Stimulated activated CD4-positive, alpha-beta T cell treated with anti-CD3 and anti-CD28 coated beads, Interleukin-4, amount 100 ng/mL, for 48 hours (primary cell): ENCODE data around the gene NOXA1.
"Not testable (repeated sequence)": the region's sequence is repeated elsewhere in the genome, so short reads cannot be mapped to it uniquely, and the experiment has no call there.

Source experiments
- DNase-seq, 2 donors: peaks; one replicate each; pipeline ENCODE4 v3.0.0-alpha.2; 2020; ENCODE audit warnings: low read depth in 2 of 2

Gene NOXA1

DNA sequence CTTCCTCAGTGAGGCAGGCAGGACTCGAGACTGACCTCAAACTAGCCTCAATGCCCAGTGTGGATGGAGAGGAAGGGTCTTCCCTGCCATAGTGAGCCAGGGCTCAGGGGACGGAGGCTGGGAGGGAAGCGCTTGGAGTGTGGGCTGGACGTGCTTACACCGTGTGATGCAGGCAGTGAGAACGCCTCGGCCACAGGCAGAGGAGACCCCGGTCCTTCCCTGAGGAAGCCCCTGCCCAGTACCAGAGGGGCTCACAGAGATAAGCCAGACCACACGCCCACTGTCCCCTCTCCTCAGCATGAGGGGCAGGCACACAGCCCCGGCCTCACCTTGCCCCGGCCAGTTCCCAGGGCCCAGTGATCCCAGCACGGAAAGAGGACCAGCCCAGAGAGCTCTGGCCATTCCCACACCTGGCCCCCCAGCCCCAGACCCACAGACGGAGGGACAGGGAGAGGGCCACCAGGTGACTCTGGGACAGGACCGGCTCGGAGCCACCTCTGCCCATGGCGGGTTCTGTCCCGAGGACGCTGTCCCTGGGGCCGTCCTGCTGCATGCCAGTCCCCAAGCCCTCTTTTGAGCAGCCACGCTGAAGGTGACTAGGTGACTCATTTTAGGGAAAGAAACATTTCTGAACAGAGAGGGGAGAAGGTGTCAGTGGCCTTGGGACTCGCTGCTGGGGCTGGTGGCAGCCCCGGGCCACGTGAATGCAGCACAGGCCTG, 42.0 kb downstream of the NOXA1 start:
- DNase-seq: no peak

DNA sequence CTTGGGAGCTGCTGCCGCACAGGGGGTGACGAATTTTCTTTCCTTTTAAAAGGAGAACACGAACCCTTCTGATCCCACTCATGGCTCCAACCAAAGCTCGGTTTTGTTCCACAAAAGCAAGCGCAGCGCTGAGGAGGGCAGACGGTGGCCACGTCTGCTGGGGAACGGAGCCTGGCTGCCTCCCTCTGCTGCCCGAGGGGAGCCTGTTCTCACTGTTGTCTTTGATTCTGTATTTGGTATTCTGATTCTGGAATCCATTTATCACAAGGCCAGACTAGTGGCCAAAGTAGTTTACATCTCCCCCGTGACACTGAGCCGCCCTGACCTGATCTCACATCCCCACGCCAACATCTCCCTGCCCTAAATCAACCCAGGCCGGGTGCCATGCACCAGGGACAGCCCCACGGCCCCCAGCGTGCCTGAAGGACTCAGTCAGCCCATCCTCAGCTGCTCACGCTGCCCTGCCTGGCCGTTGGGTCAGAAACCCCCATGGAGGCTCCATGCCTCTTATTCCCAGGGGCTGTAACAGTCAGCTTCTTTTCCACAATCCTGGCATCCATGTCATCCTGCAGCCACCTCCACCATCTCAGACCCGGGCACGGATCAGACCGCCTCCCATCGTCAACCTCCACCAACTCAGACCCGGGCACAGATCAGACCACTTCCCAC, 42.7 kb downstream of the NOXA1 start:
- DNase-seq: no peak

DNA sequence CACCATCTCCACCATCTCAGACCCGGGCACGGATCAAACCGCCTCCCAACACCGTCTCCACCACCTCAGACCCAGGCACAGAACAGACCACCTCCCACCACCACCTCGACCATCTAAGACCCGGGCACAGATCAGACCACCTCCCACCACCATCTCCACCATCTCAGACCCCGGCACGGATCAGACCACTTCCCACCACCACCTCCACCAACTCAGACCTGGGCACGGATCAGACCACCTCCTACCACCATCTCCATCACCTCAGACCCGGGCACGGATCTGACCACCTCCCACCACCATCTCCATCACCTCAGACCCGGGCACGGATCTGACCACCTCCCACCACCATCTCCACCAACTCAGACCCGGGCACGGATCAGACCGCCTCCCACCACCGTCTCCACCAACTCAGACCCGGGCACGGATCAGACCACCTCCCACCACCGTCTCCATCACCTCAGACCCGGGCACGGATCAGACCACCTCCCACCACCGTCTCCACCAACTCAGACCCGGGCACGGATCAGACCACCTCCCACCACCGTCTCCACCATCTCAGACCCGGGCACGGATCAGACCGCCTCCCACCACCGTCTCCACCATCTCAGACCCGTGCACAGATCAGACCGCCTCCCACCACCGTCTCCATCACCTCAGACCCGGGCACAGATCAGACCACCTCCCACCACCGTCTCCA, 43.3 kb downstream of the NOXA1 start:
- DNase-seq: not testable (repeated sequence)

DNA sequence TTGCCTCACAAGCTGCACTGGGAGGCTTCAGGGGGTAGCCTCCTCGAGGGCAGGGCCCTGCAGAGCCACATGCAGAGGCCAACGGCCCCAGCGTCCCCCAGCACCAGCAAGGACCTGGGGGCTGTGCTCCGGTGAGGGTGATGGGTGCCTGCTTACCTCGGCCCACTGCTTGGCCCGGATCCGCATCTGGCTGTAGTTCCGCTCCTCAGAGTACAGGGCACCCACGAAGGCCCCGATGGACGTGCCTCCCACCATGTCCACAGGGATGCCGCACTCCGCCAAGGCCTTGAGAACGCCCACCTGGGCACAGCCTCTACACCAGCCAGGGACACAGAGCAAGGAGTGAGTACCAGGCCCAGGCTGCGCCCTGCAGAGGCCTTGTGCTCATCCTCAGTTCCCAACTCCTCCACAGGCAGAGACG, 44.0 kb downstream of the NOXA1 start:
- DNase-seq: no peak

DNA sequence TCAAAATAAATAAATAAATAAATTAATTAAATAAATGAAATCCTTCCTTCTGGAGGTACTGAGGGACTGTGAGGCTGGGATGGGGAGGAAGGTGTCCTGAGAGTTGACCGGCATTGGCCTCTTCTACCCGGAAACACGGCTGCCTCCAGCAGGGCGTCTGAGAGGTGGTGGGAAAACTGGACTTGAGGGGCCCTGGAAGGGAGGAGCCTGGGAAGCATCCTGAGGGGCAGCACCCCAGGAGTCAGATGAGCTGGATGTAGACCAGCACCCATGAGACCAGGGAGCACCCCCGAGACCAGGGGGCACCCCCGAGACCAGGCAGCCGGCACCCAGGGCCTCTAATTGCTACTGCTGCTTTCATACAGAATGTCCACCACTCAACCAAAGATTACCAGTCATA, 44.7 kb downstream of the NOXA1 start:
- DNase-seq: no peak

DNA sequence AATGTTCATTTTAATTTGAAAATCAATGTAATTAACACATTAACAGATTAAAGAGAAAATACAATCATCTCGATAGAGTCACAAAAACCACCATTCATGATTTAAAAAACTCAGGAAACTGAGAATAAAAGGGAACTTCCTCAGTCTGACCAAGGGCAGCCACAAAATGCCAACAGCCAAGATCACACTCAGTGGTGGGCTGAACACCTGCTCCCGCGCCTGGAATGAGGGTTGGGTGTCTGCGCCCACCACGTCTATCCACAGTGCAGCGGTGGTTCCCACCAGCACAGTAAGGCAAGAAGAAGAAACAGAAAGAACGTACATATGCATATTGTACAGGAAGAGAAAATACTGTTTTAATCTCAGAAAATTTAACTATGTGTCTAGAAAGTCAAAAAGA, 47.6 kb downstream of the NOXA1 start:
- no peak for DNase-seq

DNA sequence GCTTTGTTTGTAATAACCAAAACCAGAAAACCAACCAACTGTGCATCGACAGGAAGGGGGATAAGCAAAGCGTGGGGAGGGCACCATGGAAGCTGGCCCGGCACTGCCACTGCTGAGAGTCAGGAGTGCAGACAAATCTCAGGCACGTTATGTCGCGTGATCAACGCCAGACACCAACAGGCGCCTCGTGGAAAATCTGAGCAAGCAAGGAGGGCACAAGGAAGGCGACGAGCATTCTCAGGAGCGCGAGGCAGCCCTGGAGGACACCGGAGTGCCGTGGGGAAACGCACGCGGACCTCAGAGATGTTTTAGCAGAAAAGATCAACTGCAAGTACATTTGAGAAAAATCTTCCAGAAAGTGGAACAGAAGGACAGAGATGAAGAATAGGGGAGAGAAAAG, 51.1 kb downstream of the NOXA1 start:
- no peak for DNase-seq

DNA sequence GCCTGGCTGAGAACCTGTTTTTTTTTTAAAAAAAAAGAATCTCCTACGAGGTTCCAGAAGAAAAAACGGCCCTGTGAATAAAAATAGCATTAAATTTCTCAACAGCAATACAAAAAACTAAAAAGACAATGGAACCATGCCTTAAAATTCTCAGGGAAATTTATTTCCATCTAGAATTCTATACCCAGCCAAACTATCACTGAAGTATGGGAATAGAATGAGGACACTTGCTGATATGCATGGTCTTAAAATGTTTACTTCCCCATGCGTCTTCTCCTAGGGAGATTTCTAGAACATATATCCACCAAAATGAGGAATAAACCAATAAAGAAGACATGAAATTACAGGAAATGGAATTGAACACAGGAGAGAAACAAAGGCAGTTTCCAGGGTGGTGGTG, 52.5 kb downstream of the NOXA1 start:
- DNase-seq: no peak

DNA sequence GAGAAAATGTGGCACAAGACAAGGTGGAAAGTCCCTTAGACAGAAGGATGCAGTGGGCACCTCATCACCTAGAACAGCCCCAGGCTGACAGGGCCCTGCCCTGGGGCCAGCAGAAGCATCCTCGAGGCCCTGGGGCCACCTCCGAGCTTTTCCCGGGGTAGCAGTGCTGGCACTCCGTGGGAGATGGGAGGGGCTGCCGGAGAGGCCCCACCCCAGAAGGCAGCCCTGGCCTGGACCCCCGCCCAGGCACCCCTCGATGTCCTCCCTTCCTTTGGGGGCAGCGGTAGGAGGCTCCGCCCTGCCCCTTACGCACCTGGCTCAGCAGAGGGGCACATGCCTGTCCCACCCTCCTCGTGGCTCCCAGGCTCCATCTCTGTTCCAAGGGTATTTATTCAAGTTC, 53.7 kb downstream of the NOXA1 start:
- no peak for DNase-seq

DNA sequence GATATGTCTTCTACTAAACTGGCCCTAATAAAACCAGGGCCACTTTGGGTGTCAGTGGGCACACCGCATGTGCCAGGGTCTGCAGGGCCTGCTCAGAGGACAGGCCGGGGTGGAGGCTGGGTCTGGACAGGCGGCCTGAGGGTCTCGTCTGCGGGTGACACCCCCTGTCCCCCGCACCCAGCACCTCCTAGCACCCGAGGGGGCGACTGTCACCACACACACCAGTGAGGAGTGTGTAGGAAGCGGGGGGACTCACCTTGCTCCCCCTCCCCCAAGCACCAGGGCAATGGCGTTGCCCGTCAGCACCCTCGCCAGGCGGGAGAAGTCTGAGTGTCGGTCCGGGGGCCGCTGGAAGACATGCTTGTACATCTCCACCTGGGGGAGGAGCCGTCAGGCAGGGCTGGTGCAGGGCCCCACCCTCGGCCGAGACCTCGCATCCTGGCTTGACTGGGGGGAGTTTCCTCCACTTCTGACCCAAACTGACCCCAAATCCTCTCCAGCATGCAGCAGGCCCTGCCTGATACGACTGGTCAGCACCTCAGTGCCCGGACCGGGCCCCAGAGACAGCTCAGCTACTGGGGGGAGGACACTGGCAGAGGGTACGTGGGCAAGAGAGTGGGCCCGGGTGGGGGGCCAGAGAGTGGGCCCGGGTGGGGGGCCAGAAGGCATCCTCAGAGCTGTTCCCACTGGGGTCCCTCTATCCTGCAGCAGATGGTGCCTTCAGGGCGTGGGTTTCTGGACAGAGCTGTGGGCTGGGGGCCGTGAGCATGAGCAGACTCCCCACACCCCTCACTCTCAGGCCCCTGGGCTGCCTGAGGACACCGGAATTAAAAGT, 54.8 kb downstream of the NOXA1 start:
- no peak for DNase-seq

DNA sequence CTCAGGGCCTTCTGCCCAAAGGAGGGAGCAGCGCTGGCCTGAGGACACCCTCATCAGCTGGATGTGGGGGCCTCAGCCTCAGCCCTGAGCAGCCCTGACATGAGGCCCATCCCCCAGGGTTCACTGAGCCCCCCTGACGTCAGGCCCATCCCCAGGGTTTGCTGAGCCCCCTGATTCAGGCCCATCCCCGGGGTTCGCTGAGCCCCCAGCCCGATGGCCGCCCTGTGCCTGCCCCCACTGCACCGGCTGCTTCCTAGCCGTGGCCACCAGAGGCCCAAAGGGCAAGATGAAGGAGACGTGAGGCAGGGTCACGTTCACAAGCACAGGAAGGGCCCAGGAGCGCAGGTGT, 55.4 kb downstream of the NOXA1 start:
- DNase-seq: no peak

DNA sequence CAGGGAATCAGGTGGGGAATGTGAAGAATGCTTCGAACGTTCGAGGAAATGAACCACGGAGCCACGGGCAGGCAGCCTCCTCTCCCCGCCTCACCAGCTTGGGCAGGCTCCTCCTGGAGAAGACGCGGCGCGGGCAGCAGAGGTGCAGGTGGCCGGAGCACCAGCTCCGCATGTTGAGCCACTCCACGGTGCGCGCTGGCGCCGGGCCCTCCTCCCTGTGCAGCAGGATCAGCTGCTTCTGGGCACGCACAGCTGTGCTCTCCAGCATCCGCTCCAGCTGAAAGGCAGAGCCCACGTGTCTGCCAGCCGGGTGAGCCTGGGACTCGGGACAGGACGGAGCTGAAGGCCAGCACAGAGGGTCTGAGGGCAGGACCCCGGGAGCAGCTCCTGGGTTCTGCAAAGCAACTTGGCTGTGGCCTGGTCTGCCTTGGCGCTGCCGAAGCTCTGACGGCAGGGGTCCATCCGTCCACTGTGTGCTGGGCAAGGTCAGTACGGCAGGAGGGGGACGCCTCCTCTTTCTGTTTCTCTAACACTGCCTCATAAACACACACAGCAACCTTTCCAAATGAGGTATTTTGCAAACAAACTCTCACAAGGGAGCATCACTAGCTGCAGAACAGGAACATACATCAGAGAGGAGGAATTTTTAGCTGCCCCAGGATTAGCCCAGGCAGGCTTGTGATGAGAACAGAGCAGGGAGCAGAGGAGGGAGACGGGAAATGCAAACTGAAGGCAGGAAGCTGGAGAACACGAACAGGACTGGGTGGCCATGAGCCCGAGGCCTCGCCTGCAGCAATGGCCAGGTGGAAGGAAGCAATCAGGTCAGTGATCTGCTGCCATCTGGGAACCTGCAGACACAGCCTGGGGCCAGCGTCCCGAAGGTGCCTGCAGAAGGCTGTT, 56.0 kb downstream of the NOXA1 start:
- DNase-seq: no peak

DNA sequence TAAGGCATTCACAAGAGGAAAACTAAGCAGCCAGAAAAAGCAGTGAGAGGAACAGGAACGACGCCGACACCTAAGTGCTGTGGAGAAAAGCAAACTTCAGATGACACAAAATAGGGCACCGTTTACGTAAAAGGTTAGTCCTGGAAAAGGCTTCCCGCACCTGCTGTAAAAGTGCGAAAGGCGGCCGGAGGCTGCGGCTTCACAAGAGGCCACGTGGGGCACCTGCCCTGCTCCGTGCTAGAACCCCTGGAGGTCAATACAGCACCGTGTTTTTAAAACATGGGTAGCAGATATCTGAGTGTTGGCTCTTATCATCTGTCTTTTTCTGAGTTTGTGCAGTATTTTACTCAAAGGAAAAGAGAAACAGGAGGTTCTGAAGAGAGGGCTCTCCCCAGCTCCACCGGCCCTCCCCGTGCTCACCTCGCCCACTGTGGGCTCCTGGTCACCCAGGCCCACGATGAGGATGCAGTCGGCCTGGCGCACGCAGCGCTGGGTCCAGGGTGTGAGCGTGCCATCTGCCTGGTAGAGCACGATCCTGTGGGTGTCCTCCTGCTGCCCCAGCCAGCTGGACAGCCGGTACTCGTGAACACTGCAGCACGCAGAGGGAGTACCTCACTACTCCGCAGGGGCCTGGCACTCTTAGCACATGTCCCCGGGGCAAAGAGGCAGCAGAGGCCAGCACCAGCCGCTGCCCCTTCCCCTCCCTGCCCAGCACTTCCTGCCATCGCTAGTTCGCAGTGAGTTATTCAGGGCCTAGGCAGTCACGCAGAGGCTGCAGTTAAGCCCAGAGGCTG, 56.9 kb downstream of the NOXA1 start:
- no peak for DNase-seq

DNA sequence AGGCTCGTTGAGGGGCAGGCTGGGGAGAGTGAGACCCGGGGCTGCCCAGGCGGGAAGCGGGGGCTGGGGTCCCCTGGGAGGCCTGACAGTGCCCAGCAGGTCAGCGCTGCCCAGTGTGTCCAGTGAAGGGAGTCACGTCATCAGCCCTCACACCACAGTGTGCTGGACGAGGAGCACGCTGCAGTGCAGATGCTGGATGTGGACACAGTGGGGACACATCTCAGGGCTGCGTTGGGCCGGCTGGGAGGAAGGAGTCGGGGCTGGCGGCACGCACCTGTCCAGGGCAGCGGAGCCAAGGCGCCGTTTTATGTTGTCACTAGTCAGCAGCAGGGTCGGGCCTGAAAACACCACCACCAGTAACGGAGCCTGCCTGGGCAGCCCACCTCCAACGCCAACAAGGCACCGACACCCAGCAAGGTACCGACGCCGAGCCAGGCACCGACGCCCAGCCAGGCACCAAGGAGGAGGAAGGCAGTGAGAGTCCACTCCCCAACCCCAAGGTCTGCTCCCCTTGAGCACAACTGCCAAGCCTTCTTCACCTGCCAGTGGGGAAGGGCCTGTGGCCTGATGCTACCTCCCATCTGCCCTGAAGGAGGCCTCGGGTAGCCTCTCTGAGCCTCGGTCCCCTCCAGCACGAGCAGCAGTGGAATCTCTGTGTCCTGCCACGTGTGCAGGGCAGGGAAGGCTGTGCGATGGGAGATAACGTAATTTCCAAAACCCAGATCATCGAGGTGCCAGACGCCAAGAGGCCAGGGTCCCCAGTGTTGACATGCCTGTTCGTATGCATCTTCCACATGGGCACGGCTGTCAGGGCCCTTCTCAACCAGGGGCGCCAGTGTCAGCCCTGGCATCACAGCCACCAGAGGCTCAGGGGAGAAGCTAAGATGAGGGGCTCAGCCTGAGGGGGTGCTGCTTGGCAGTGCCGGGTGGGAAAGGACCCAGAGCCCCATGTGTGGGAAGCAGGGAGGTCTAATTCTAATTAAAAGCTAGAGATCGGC, 57.8 kb downstream of the NOXA1 start:
- no peak for DNase-seq

DNA sequence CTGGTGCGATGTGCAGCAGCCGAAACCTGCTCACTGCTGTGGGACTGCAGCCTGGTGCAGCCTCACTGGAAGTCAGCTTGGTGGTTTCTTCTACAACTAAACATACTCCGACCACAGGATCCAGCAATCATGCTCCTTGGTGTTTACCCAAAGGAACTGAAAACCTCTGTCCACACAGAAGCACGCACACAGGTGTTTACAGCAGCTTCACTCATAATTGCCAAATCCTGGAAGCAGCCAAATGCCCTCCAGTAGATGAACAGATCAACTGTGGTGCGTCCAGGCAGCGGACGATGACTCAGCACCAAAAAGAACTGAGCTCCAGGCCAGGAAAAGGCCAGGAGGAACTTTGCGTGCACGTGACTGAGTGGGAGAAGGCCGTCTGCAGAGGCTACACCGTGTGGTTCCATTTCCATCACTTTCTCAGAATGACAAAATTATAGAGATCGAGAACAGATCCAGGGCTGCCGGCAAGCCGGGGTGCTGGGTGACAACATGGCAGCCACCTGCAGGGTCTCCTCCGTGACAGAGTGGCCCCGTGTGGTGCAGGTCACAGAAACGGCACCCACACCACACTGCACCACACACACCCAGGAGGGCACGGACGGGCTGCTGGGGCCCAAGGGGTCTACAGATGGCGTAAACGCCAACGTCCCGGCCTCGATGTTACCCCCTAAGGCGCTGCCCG, 59.0 kb downstream of the NOXA1 start:
- DNase-seq: no peak
